DMS 273 (cell line): Measurements from ENCODE around the gene ABHD12B.
A peak's percentile ranks its signal among the peaks of the same experiment; 100 is the strongest.

ENCODE experiments used
- DNase-seq: peaks from one replicate; lab custom pipeline; 2025; ENCODE audit not compliant: unreplicated experiment; lab: John Stamatoyannopoulos, UW

The ABHD12B gene, protein sequence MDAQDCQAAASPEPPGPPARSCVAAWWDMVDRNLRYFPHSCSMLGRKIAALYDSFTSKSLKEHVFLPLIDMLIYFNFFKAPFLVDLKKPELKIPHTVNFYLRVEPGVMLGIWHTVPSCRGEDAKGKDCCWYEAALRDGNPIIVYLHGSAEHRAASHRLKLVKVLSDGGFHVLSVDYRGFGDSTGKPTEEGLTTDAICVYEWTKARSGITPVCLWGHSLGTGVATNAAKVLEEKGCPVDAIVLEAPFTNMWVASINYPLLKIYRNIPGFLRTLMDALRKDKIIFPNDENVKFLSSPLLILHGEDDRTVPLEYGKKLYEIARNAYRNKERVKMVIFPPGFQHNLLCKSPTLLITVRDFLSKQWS

DNA sequence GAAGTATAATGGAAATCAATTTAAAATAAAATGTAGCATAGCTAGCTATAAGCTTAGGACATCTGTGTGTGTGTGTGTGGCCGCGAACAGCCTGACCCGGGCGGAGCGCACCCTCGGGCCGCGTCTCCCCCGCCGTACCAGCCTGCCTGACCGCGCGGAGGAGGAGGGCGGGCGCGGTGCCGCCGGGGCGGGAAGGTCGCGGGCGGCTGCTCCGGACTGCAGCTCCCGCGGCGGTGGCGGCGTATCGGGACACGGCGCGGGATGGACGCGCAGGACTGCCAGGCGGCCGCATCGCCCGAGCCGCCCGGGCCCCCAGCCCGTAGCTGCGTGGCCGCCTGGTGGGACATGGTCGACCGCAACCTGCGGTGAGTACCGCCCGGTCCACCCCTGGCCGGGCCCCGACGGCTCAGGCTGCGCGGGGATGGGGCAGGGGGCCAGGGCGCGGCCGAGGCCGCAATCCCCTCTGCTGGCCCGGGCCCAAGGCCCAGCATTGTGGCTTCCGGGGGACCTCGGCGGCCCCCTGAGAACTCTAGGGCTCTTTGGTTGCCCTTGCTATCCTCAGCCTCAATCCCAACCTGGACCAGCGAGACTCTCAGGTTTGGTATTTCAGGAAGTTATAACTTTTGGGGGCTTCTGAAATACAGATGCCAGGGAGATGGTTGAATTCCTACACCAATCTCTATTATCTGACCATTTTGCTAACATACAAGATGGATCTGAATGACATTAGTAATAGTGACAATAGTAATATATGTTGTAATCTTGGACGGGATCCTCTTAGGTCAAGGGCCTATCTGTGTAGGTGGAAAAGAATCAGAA, at the start of gene ABHD12B:
Gene ABHD12B, plus strand, starts transcription at position 140 of the 819 bp plus-strand sequence. Its CDS starts 122 bp downstream, at position 262.
- DNase-seq, result peak; percentile 13

DNA sequence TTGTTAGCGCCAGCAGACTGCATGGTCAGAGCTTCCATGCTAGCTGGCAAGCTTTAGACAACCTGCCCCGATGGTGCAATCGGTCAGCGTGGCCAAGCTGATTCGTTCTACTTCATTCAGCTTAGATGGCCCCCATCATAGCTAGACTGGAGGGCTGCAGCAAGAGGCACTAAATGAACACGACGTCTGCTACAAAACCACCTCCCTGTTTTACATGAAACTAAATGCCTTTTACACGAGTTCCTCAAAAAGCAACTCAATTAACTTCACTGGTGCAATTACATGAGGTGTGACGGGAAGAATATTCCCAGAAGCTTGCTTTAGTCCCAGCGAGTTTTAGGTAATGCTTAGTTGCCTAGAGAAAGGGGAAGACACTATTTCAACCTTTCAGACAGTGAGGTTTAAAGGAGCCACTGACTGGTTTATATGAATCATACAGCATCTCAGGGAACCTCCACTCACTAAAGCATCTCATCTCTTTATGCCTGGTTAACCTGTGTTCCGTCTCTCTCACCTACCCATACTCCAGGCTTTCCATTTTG, 49.3 kb upstream of the ABHD12B start:
- no peak for DNase-seq

DNA sequence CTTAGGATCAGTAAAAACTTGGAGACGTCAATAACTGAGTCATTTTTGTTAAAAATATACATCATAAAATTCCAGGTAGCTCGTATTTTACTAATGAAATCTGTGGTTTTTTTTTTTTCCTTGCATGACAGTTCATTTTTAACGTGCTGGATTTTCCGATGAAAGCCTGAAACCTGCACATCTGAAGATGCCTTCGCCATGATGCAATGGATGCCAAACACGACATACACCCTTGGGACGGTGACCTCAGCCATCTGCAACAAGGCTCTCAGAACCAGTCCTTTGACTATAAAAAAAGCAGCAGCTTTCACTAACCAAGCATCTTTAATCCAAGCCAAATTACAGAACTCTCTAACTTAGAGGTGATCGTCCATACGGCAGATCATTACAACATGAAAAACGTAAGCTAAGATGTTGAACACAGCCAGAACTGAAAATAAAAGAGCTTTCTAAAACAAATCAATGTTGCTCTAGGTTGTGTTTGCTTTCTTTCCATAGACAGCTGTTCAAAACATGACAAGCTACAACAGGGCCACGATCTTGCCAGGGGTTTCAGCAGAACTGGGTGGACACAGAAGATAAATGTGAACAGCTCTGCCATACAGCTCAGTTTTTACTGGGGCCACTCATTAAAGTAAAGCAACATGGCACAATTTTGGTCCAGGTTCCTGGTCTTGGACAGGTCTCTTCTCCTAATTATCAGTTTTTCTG, 48.6 kb upstream of the ABHD12B start:
- peak; percentile 63 for DNase-seq

DNA sequence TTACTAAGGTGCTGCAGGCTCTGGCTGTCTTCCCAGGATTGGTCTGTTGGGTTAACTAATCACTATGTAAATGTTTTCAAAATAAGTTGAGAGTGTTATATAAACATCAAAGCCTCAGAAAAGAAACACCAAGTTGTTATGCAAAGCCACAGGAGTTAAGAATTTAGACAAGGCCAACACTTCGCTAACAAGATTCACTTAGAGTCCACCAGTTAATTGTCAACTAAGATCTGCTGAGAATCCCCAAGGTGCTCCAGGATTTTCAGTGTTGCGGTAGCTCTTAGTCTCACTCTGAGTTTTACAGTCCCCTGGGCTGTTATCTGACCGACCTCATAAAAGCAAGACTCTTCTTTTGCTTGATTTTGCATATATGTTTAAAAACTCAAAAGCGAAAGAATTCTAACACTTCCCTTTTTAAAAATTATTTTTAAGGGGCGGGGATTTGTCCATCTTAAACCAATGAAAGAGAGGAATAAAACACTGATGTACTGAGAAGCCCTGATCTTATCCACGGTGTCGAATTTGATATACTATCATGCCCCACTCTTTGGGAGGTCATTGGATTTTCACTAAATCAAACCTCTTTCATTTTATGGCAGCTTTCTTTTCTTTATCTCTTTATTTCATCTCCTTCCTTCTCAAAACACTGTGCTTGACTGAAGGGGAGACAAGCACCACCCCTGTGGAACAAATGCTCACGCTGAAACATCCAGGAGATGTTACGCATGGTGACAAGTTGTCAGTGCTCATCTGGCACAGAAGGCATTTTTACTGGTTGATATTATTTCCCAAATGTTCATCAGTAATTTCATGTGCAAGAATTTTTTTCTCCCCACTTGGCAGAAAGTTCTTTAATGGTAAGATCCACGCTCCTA, 47.9 kb upstream of the ABHD12B start:
- peak; percentile 46 for DNase-seq

DNA sequence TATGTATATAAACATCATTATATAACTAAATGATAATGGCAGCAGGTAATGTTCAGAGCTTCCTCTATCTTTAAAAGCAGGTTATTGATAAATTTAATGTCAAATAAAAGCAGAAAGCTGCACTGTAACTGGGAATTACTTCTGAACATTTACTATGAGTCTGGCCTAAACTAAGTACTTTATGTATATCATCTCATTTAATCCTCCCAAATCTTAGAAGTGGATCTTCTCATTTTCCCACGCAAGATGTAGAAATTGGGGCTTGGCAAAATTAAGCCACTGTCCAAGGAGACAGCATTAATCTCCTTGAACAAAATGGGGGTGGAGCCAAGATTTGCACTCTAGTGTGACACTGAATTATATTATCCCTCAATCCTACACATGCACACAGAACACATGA, 46.5 kb upstream of the ABHD12B start:
- DNase-seq, result no peak

DNA sequence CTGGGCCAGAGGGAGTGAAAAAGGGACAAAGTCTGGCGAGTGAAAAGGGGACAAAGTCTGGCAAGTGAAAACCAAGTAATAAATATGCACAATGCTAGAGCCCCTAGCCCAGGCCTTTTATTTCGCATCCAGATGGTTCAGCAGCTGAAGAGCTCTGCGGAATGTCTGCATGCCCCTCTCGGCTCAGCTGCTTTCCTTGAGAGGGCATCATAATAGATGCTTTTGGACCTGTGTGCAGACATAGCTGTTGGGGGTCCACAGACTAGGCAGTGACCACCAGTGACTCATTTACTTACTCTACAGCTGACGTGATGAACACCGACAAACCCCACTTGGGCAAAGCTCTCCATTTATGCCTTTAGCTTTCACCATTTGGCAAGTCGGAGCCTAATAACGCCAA, 45.2 kb upstream of the ABHD12B start:
- peak; percentile 48 for DNase-seq

DNA sequence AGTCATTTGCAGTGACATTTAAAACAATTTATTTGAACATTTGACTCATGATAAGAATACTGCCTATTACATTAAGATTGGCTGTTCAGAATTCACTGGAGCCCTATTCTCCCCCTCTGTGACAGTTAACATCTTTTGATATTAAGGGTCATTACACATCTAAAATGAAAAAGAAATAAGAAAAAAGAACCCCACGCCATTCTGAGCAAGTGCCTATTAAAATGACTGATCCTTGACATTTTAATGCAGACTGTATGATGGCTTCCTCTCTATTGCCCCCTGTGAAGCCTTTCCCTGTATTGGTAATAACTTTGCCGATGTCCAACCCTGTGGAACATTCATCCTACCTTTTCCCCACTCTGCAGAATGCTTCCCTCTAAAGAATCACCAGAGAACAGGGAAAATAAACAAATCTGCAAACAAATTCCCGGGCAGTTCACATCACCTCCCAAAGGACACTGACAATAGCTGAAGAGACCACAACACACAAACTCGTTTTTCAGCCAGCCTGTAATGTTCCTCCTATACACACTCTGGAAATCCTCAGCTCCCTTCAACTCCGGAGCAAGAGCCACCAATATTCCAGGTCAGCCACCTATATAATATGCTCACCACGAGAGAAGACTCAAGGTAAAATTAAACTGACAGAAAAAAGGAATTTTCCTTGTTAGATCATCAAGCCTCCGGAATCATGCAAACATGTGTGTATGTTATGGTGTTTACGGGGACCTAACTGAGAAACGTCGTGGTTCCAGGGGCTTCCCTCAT, 42.9 kb upstream of the ABHD12B start:
- DNase-seq, result no peak

DNA sequence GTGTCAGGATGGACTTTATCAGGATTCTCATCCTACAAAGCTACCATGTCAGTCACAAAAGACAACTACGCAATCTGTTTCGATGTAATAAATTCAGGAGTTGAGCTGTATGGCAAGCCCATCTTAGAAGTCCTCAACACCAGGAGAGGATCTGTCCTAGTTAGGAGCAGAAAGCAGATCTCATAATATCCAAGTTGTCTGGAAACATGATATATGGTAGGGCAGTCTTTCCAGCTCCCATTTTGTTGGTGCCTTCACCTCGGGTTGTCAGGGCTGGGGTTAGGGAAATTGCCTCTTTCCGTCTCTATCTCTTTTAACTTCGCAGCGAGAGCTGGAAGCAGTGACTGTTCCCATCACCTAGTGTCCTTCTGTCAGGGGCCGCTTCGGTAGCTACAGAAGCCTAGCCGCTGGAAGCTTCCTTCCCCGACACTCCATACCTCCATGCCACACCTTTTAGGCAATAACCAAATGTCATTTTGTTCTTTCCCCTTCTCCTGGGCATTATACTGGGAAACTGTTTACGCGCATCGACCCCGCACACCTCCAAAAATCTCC, 42.3 kb upstream of the ABHD12B start:
- DNase-seq, result peak; percentile 58

DNA sequence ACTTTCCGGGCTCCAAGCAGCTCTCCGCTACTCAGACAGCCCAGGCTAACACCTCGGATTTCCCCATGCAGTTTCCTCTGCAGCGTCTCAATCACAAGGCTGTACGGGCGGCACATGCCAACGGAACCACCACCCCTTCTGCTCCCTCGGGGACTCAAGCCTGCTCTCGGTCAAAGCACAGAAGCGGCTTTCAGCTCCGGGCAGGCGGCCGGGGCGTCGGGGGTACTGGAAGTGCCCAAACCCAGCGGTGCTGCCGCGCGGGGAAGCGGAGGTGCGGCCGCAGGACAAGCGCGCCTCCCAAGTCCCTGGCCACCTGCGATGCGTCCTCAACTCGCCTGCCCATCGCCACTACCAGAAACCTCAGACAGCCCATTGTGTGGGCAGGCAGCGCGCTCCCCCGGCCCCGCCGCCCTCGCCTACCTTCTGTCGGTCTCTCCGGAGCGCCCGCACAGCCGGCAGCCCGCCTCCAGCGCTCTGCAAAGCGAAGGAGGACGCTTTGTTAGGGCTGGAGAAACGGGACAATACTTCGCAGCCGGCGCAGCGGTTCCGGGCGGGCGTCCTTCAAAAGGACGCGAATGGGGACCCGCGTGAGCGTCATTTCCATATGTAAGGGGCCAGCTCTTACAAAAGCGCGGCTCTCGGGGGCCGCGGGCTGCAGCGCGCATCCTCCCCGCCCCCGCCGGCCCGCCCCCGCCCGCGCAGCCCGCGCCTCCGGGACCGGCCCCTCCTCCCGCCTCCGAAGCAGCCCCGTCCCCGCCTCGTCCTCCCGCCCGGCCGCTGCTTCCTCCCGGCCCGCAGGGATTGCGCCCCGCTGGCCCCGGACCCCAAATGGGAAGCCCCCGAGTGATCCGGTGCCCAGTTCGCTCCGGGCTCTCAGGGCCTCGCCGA, 41.6 kb upstream of the ABHD12B start:
- DNase-seq, result peak; percentile 83

DNA sequence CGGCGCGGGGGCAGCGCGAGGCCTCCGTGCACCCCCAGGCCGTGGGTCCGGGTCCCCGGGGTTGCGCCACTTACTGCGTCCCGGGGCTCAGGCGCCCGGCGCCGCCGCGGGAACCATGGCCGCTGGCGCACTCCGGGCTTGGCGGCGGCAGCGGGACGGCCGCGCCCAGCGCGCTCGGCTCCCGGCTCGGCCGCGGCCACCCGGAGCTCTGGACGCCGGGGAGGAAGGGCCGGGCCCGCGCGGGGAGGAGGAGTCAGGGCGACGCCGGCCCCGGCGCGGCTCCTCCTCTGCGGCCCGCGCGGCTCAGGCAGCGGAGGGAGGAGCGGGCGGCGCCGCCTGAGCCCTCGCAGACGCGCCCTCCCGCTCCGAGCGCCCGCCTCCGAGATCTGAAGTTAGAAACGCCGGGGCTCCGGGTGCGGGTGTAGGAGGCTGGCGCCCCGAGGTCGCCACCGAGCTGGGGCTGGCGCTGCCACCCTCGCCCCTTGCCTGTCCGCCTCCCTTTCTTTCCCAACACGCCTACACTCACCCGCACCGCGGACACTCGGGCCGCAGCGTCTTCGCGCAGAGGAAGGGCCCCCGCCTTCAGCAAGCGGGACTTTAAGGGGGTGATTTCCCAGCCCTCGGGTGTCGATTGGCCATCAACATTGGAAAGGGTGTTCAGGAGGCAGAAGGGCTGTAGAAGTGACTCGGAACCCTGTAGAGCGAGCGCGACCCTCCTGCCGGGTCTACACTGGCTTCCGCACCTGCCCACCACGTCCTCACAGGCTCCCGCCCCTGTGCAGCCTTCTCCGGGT, 40.7 kb upstream of the ABHD12B start, which contains the start of gene NIN:
Gene NIN, minus strand, starts transcription at position 231 of the 794 bp plus-strand sequence. CDS start 9,106 bp downstream, outside the sequence.
- DNase-seq, result peak; percentile 92

DNA sequence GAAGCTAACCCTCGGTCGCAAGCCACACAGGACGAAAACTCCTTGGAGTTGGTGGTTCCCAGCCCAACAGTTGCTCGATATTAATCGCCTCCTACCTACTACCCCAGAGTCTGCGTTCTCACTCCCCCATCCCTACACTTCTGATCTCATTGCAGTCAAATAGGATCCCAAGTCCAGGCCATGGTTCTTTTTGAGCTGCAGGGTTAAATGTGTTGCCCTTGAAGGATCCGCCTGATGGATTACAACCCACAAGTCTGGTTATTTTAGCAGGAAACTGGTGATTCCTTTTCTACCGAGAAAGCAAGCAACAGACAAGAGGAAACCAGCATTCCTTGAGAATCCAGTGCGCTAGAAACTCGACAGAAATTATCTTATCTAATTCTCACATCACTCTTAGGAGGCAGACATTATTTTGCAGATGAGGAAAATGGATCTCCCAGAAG, 40.1 kb upstream of the ABHD12B start:
- DNase-seq, result no peak

DNA sequence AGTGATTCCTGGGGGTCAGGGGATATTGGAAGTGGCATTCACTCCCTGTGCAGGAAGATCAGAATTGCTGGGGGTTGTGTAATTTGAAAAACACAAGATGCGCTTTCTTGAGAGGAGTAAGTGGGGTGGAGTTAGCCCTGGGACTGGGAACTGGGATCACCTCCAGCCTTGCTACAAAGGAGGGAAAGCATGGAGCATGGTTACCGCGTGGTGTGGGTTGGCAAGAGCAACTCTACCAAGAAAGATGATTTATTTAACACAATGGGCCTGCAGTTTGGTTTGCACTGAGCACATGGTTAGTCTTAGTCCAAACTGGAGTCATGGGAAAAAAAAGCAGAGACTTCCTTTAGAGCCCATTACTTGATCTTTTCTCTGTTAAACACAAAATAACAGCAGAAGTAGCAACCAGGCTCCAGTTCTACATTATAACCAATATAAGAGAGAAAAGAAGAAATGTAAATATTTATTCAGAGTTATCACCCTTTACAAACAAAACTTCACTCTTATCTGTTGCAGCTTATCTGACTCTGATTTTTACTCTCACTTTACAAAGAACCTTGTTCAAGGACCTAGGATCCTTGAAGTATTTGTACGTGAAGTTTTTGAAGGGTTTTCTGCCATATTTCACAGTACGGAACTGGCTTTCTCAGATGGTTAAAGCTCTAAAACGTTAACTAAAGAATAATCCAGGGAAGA, 38.8 kb upstream of the ABHD12B start:
- DNase-seq, result no peak

DNA sequence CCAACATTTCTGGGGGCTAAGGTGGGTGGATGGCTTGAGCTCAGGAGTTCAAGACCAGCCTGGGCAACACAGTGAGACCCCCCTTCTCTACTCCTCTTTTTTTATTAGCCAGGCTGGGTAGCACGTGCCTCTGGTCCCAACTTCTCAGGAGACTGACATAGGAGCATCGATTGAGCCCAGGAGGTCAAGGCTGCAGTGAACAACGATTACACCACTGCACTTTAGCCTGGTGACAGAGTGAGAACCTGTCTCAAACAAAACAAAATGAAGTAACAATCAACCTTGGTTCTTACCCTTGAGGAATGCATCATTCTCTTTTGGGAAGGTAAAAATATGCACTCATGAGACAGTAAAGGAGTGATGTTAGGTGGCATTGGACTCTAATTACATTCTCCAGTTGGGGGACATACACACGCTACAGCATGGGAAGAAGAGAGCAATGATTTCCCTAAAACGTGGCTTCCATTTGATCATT, 37.0 kb upstream of the ABHD12B start:
- no peak for DNase-seq

DNA sequence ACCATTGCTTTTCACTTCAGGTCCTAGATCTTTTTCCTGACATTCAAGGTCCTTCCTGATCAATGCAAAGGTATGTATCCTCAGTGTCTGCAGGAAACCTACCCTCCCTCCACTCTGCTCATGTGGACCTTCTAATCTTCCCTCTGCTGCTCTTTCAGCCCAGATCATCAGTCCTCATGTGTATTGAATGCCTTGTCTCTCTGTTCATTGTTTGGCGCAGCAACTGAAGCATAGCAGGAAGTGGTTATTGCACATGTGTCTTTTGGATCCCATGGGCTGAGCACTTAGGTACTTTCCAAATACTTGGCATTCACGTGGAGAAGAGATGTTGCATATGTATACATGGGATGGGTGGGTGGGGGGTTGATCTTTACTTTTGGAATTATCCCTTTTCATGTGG, 36.6 kb upstream of the ABHD12B start:
- no peak for DNase-seq

DNA sequence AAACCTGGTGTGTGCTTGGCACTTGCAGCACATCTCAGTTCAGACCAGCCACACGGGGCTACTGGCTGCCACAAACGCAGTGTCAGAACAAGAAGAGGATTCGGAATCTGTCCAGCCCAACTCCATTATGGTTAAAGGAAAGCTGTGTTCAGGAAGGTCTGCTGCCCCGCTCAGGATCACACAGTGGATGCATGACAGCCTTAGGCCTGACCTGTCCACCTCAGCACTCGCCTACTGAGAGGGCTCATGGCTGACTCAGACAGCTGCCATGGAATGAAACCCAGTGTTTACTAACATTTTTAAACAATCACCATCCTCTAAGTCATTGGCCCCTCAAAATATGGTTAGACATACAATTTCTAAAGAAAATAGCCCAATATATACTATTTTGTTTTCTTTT, 35.3 kb upstream of the ABHD12B start:
- no peak for DNase-seq

DNA sequence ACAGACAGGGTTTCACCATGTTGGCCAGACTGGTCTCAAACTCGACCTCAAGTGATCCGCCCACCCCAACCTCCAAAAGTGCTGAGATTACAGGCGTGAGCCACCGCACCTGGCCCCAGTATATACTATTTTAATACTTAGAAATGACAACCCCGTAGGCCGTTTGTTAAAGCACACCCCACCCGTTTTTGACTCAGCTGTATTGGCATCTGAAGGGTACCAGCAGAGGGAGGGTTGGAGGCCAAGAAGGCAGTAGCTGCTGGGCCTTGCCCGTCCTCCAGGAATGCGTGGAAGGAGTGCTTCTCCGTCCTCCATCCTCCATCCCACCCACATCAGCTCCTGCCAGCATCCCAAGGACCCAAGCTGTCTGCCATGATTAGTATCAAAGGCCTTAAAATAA, 34.6 kb upstream of the ABHD12B start:
- no peak for DNase-seq
